ENCODE data around the gene CDK5.

GRCh38 chr7:151102991-151103390 lies 45.3 kb upstream of the CDK5 start:
- TF ChIP-seq SPI1 (IDR thresholded peaks at IDR 0.05; ENCODE audit: borderline replicate concordance, low read depth) (no peak), CTCF (IDR thresholded peaks at IDR 0.05; ENCODE audit: insufficient read depth, low read length) (no peak)

Measured in HL-60 (cell line).